CD14-positive monocyte (primary cell): ENCODE results near the gene MS4A4A. TPM values are rescaled to one million over a fixed set of nuclear protein-coding genes. Genes with fewer than 3 reads are reported as not detected.

Source experiments
- DNase-seq, 3 donors: peaks; one replicate each; pipeline ENCODE4 v3.0.0-alpha.2; 2011 to 2022
- H2AFZ ChIP-seq: 2 replicates; pipeline ENCODE4 v1.6.0; 2012; ENCODE audit warnings: mild to moderate bottlenecking, low read depth, low read length, inconsistent platforms; ENCODE audit not compliant: insufficient read depth, poor library complexity, severe bottlenecking
- H3K27ac ChIP-seq, 2 donors: 1 replicate in 1 of 2; 2 replicates in 1 of 2; pipeline ENCODE4 v1.5.1; 2012 to 2013; ENCODE audit warnings: low read length in 2 of 2, control low read depth in 1 of 2, inconsistent platforms in 1 of 2, low read depth in 1 of 2, mild to moderate bottlenecking in 1 of 2
- H3K27me3 ChIP-seq, 2 donors: one replicate each; pipeline versions ENCODE4 v1.6.0 to v1.6.1; 2011 to 2013; ENCODE audit warnings: low read length in 2 of 2; ENCODE audit not compliant: control insufficient read depth in 2 of 2, insufficient read depth in 2 of 2
- H3K36me3 ChIP-seq, 2 donors: replicated peaks in 1 of 2; 1 replicate in 1 of 2; 2 replicates in 1 of 2; pipeline versions ENCODE4 v1.5.1 to v1.6.1; 2012 to 2013; ENCODE audit warnings: low read length in 2 of 2, control low read depth in 1 of 2, inconsistent platforms in 1 of 2, mild to moderate bottlenecking in 1 of 2; ENCODE audit not compliant: insufficient read depth in 2 of 2, control insufficient read depth in 1 of 2
- H3K4me1 ChIP-seq, 2 donors: 1 replicate in 1 of 2; 2 replicates in 1 of 2; pipeline versions ENCODE4 v1.5.1 to v1.6.1; 2012 to 2013; ENCODE audit warnings: low read length in 2 of 2, control low read depth in 1 of 2, inconsistent platforms in 1 of 2, mild to moderate bottlenecking in 1 of 2, moderate library complexity in 1 of 2; ENCODE audit not compliant: insufficient read depth in 2 of 2, control insufficient read depth in 1 of 2
- H3K4me2 ChIP-seq: replicated peaks from 2 replicates; pipeline ENCODE3; 2012; ENCODE audit warnings: low read length, moderate library complexity, mild to moderate bottlenecking; ENCODE audit not compliant: poor library complexity, severe bottlenecking; ENCODE audit errors: extremely low read depth
- H3K4me3 ChIP-seq, 3 experiments: fragments of 200-600 bp in 1 of 3; sonication (generic) in 1 of 3; replicated peaks in 1 of 3; 1 replicate in 2 of 3; 2 replicates in 1 of 3; pipeline ENCODE4 v1.5.1; 2011 to 2013; ENCODE audit warnings: low read length in 3 of 3, mild to moderate bottlenecking in 3 of 3, control low read depth in 2 of 3, low read depth in 2 of 3, inconsistent platforms in 1 of 3, moderate library complexity in 1 of 3
- H3K79me2 ChIP-seq: 2 replicates; pipeline ENCODE4 v1.6.0; 2012; ENCODE audit warnings: mild to moderate bottlenecking, control low read depth, inconsistent platforms, low read length, moderate library complexity; ENCODE audit not compliant: insufficient read depth
- H3K9ac ChIP-seq: 2 replicates; pipeline ENCODE4 v1.6.0; 2017; ENCODE audit warnings: low read length, mild to moderate bottlenecking; ENCODE audit not compliant: insufficient read depth, poor library complexity, severe bottlenecking
- H3K9me3 ChIP-seq, 2 donors: replicated peaks in 1 of 2; 1 replicate in 1 of 2; 2 replicates in 1 of 2; pipeline versions ENCODE4 v1.5.1 to v1.6.1; 2012 to 2013; ENCODE audit warnings: low read length in 2 of 2, control low read depth in 1 of 2; ENCODE audit not compliant: control insufficient read depth in 1 of 2, insufficient read depth in 1 of 2
- H4K20me1 ChIP-seq: 2 replicates; pipeline ENCODE4 v1.6.0; 2012; ENCODE audit warnings: mild to moderate bottlenecking, low read length, control low read depth, moderate library complexity; ENCODE audit not compliant: insufficient read depth
- H3K27ac Mint-ChIP-seq, 7 donors: one replicate each; pipeline ENCODE4 v1.8.0; 2020; ENCODE audit warnings: mild to moderate bottlenecking in 7 of 7, mixed read lengths in 7 of 7, moderate library complexity in 6 of 7, inconsistent platforms in 2 of 7
- H3K27me3 Mint-ChIP-seq, 3 donors: one replicate each; pipeline ENCODE4 v1.8.0; 2021 to 2022; ENCODE audit warnings: low read depth in 3 of 3, mild to moderate bottlenecking in 3 of 3, mixed read lengths in 3 of 3, moderate library complexity in 3 of 3, inconsistent platforms in 1 of 3
- H3K36me3 Mint-ChIP-seq, 2 donors: one replicate each; pipeline ENCODE4 v1.8.0; 2020; ENCODE audit warnings: mixed read lengths in 2 of 2, inconsistent platforms in 1 of 2, mild to moderate bottlenecking in 1 of 2
- H3K4me1 Mint-ChIP-seq: one replicate; pipeline ENCODE4 v1.8.0; 2020; ENCODE audit warnings: mild to moderate bottlenecking, mixed read lengths
- H3K4me3 Mint-ChIP-seq, 2 donors: one replicate each; pipeline ENCODE4 v1.8.0; 2020; ENCODE audit warnings: mild to moderate bottlenecking in 2 of 2, mixed read lengths in 2 of 2, moderate library complexity in 1 of 2
- H3K9me3 Mint-ChIP-seq, 7 donors: one replicate each; pipeline ENCODE4 v1.8.0; 2020 to 2022; ENCODE audit warnings: mixed read lengths in 7 of 7, mild to moderate bottlenecking in 6 of 7, moderate library complexity in 6 of 7, inconsistent platforms in 2 of 7
- CTCF ChIP-seq: fragments of 200-600 bp; IDR thresholded peaks from one replicate; pipeline ENCODE4 v1.8.0; 2022; ENCODE audit warnings: antibody characterized with exemption, mild to moderate bottlenecking
- WGBS: methylation state at CpG from one replicate; pipeline ENCODE4 v1.1.5; 2013; ENCODE audit warnings: missing lambda C conversion rate; ENCODE audit not compliant: insufficient coverage; 5-methylcytosine and 5-hydroxymethylcytosine counted together
- intact Hi-C, 2 donors: fragments of 100-400 bp; cut with micrococcal nuclease; formaldehyde crosslinking; loops; one replicate each; pipeline versions ENCODE4 v1.15.0 to v1.15.1; 2023
- polyA plus RNA-seq, 3 donors: library from polyadenylated mRNA; depleted of rRNA in 1 of 3; unstranded in 2 of 3; stranded (reverse) in 1 of 3; fragments of 300-500 nt in 2 of 3; fragments of >200 nt in 1 of 3; fragmentation: Illumina TruSeq in 2 of 3; gene quantifications; 1 replicate in 2 of 3; 2 replicates in 1 of 3; pipeline ENCODE4 v1.2.3, GENCODE V29; 2012 to 2021

Gene MS4A4A
- polyA plus RNA-seq, 3 donors = 19.2 to 41.8 (median 27.4) TPM

- peak; percentile 91 for TF ChIP-seq CTCF
- no peaks in the 10 kb centered on the region for H3K79me2 ChIP-seq
- intact Hi-C loops = loop anchor here (5.0 to 10.0 kb wide), 2 partner anchors 67 to 219 kb away; no protein-coding TSS in a partner anchor
- peak in 2 of 3 donors; percentile 59 to 64 for DNase-seq
- H3K4me3 Mint-ChIP-seq = no peak overlapping the region
- no peak overlapping the region for H3K9ac ChIP-seq
- H3K9me3 Mint-ChIP-seq = peaks cover 7 to 12% (median 7%) of the 10 kb centered on the region in 7 donors
- H3K4me1 ChIP-seq = peaks cover 17 to 20% of the 10 kb centered on the region in 2 donors
- H4K20me1 ChIP-seq = no peaks in the 10 kb centered on the region
- H3K27me3 ChIP-seq = no peaks in the 10 kb centered on the region
- no peak overlapping the region for H3K27ac ChIP-seq
- no peak overlapping the region for H2AFZ ChIP-seq
- H3K4me1 Mint-ChIP-seq = peaks cover 24% of the 10 kb centered on the region
- H3K27ac Mint-ChIP-seq = peak overlapping the region in 1 of 7 donors; percentile 43
- H3K4me2 ChIP-seq = no peak overlapping the region
- H3K27me3 Mint-ChIP-seq = no peaks in the 10 kb centered on the region
- no CpG with 5 or more reads among the region's 4 CpGs for whole genome bisulfite sequencing
- H3K36me3 Mint-ChIP-seq = peaks cover 0 to 6% of the 10 kb centered on the region in 2 donors
- no peak overlapping the region for H3K4me3 ChIP-seq
- H3K9me3 ChIP-seq = peaks cover 5 to 11% of the 10 kb centered on the region in 2 donors
- no peaks in the 10 kb centered on the region for H3K36me3 ChIP-seq
Measured at GRCh38 chr11:60265373-60266214, 14.9 kb upstream of the MS4A4A start.

- H3K4me1 ChIP-seq = peaks cover 8 to 25% of the 10 kb centered on the region in 2 donors
- H4K20me1 ChIP-seq = no peaks in the 10 kb centered on the region
- Mint-ChIP-seq H3K27me3 (no peaks in the 10 kb centered on the region), H3K4me1 (peaks cover 25% of the 10 kb centered on the region), H3K36me3 (peaks cover 0 to 3% of the 10 kb centered on the region in 2 donors), H3K9me3 (peaks cover 0 to 4% (median 0%) of the 10 kb centered on the region in 7 donors), H3K4me3 (peak overlapping the region in 1 of 2 donors; percentile 49), H3K27ac (peak overlapping the region in 3 of 7 donors; percentile 21 to 76 (median 72))
- no peak overlapping the region for H3K27ac ChIP-seq
- H3K79me2 ChIP-seq = no peaks in the 10 kb centered on the region
- DNase-seq = no peak
- H2AFZ ChIP-seq = no peak overlapping the region
- no peaks in the 10 kb centered on the region for H3K36me3 ChIP-seq
- no peak overlapping the region for H3K4me3 ChIP-seq
- no peak overlapping the region for H3K9ac ChIP-seq
- intact Hi-C loops = no loop called here
- no peaks in the 10 kb centered on the region for H3K27me3 ChIP-seq
- no peaks in the 10 kb centered on the region for H3K9me3 ChIP-seq
- no peak overlapping the region for H3K4me2 ChIP-seq
- no peak for TF ChIP-seq CTCF
Measured at GRCh38 chr11:60274416-60274815, 6.0 kb upstream of the MS4A4A start.
